Fibroblast of the conjunctiva (primary cell): ENCODE measurements around the gene ATP6V1D.
A peak's percentile ranks its signal among the peaks of the same experiment; 100 is the strongest.
"Not testable (repeated sequence)": the region's sequence is repeated elsewhere in the genome, so short reads cannot be mapped to it uniquely, and the experiment has no call there.

Experiments
- DNase-seq: peaks from one replicate; pipeline ENCODE4 v3.0.0-alpha.2; 2010; ENCODE audit warnings: low read depth

ATP6V1D gene

DNA sequence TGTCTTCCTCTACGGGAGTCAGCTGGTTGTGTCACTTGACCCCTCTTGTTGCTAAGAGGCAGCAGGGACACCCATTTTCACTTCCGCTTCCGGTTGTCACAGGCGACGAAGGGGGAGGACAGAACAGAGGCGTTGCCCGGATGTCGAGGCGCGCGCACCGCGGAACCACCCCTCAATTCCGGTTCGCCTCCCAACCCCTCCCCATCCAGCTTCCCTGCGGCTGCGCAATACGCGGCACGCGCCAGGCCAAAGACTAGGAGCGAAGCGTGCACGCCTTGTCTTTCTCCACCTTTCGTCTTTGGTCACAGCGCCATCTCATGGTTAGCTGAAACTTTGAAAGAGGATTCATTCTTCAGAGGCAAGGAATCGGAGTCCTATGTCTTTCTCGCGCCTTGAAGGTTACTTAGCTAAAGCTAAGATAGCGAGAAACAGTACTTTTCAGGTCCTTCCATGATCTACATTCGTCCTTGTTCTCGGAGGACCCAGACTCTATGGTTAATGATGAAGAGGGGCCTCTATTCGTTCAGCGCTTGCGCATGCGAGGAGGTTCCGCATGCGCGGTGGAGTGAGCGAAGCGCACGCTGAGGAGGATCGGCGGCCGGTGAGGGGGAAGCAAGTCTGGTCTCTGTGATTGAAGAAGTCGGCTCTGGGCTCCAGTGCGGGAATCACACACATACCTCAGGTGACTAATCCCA is at the start of gene ATP6V1D, which contains the start of gene EIF2S1:
Gene ATP6V1D, minus strand, starts transcription at position 30 of the 695 bp plus-strand sequence. CDS start 106 bp downstream, outside the sequence.
Gene EIF2S1, plus strand, starts transcription at position 554 of the 695 bp plus-strand sequence. CDS start 4,440 bp downstream, outside the sequence.
- DNase-seq, result peak; percentile 99

DNA sequence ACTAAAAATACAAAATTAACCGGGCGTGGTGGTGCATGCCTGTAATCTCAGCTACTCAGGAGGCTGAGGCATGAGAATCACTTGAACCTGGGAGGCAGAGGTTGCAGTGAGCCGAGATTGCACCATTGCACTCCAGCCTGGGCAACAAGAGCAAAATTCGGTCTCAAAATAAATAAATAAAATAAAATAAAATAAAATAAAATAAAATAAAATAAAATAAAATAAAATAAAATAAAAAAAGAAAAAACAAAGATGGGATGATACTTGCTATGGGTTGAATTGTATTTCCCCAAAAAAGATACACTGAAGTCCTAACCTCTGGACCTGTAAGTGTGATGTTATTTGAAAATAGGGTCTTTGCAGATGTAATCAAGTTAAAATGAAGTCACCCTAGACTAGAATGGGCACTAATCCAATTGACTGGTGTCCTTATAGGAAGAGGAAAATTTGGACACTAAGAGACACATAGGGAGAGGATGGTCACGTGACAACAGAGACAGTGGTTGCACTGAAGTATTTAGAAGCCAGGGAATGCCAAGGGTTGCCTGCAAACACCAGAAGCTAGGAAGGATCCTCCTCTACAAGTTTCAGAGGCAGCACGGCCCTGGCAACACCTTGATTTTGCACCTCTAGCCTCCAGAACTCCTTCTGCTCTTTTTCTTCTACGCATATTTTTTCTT is 48.7 kb upstream of the ATP6V1D start:
- not testable (repeated sequence) for DNase-seq

GRCh38 chr14:67405771-67406170 is 46.2 kb upstream of the ATP6V1D start:
- no peak for DNase-seq

DNA sequence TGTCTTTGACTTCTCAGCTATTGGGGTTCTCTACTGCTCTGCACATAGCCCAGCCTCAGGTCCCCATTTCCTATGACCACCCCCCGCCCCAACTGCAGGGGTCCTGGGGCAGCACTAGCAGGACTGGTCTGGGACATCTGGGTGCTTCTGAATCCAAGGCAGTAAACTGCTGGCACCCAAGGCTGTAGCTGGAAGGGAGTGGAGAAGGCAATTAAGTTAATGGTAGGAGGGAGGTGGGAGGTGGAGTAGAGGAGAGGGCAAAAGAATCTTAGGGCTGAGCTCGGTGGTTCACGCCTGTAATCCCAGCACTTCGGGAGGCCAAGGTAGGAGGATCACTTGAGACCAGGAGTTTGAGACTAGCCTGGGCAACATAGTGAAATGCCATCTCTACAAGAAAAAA is 40.8 kb upstream of the ATP6V1D start:
- DNase-seq, result no peak

GRCh38 chr14:67397536-67397935 is 37.9 kb upstream of the ATP6V1D start:
- DNase-seq, result no peak

DNA sequence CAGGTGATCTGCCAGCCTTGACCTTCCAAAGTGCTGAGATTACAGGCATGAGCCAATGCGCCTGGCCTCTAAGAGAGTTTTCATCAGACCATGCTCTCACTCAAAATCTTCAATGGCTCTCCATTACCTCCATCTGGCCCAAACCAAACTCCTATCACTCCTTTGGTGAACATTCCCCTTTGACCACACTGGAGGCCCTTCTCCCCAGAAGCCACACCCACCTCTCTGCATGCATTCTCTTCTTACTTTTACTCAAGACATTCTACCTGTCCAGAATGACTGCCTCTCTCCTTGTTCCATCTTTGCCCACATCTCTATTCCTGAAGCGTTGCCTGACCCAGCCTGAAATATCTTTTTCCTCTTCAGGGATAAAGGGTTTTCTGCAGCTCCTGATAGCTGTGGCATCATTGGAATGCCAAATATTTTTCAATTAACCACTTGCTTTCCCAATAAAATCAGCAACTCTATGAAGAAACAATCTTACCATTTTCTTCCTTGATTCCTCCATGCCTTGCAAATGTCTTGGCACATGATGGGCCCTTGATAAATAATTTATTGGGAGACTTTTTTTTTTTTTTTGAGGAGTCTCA is 36.9 kb upstream of the ATP6V1D start:
- DNase-seq, result no peak

DNA sequence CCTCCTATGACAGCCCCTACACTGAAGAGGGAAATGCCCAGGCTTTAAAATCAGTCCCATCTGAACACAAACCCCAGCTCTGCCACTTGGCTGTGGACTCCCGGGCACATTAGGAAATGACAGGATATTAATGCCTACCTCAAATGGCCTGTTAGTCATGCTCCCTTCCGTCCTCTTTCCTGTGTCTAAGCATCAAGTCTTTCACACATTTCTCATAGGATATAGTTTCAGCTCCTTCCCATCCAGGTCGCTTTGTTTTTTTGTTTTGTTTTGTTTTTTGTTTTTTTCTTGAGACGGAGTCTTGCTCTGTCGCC is 36.2 kb upstream of the ATP6V1D start:
- no peak for DNase-seq

- DNase-seq, result no peak
These were observed 35.7 kb upstream of the ATP6V1D start for GRCh38 chr14:67395086-67395875.

GRCh38 chr14:67393689-67394088 is 34.1 kb upstream of the ATP6V1D start:
- no peak for DNase-seq

DNA sequence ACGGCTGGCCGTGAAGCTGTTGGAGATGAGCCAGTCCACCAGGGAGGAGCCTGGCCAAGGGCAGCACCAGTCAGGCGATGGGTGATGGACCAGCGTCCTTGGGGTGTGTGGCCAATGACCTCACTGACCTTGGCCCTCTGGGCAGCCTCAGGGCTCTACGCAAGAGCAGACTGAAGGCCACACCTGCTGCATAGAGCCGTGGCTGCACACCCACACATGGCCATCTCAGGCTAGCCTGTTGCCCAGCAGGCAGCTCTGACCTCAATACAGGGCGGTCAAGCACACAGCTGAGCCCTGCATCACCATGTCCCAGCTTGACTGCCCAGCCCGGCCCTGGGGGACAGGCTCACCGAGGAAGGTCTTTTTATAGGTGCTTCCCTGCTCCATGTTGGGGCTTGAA is 33.2 kb upstream of the ATP6V1D start:
- DNase-seq, result no peak

DNA sequence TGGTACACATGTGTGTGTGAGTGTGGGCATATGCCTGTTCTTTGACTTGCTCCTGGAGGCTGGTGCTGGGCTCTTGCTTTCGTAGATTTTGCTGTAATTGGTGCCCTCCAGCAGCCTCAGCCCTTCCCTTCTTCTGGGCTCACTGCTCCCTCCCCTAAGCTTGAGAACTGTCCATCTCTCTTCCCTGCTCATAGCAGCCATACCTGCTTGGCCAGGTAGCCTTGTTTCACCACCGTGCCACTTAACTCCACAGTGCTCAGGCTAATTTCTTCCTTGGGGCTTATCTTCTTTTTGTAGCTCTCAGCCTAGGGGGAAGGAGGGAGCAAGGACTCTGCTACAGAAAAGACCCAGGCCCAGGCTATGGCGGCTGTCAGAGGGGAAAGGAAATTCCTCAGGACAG is 32.5 kb upstream of the ATP6V1D start:
- no peak for DNase-seq

DNA sequence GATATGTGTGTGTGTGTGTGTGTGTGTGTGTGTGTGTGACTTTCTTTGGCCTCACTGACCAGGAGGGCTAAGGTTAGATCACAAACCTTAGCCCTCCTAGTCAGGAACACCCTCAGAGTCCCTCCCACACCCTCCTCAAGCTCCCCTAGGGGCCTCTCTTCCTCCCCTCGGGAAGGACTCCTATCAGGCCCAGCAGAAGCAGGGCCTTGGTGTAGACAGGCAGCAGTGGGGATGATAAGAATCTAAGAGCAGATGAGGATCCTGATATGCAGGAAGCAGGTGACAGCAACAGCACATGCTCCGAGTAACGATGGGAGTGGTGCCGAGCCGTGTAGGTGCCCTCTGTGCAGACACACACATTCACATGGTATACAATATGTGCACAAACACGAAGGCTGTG is 31.7 kb upstream of the ATP6V1D start:
- DNase-seq, result no peak

- DNase-seq, result no peak
These were observed 30.4 kb upstream of the ATP6V1D start for GRCh38 chr14:67389811-67390534.

- DNase-seq, result no peak
These were observed 29.7 kb upstream of the ATP6V1D start for GRCh38 chr14:67389275-67389674.

- DNase-seq, result no peak
These were observed 27.6 kb upstream of the ATP6V1D start for GRCh38 chr14:67387195-67387594.

- DNase-seq, result no peak
These were observed 26.0 kb upstream of the ATP6V1D start for GRCh38 chr14:67385618-67386017.

- DNase-seq, result no peak
These were observed 25.5 kb upstream of the ATP6V1D start for GRCh38 chr14:67385120-67385519.

DNA sequence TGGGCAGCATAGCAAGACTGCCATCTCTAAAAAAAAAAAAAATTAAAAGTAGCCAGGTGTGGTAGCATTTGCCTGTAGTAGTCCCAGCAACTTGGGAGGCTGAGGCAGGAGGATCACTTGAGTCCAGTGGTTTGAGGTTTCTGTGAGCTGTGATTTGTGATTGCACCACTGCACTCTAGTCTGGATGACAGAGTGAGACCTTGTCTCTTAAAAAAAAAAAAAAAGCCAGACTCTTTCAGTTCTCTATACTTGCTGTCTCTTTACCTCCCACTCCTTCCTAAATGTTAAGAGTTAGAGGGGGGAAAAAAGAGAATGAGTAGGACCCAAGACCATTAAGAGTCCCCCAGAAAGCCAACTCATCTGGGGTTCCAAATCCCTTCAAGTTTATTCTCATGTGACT is 18.3 kb upstream of the ATP6V1D start:
- DNase-seq, result no peak

- DNase-seq, result no peak
These were observed 13.7 kb upstream of the ATP6V1D start for GRCh38 chr14:67373347-67373746.

- no peak for DNase-seq
These were observed 13.2 kb upstream of the ATP6V1D start for GRCh38 chr14:67372833-67373232.

DNA sequence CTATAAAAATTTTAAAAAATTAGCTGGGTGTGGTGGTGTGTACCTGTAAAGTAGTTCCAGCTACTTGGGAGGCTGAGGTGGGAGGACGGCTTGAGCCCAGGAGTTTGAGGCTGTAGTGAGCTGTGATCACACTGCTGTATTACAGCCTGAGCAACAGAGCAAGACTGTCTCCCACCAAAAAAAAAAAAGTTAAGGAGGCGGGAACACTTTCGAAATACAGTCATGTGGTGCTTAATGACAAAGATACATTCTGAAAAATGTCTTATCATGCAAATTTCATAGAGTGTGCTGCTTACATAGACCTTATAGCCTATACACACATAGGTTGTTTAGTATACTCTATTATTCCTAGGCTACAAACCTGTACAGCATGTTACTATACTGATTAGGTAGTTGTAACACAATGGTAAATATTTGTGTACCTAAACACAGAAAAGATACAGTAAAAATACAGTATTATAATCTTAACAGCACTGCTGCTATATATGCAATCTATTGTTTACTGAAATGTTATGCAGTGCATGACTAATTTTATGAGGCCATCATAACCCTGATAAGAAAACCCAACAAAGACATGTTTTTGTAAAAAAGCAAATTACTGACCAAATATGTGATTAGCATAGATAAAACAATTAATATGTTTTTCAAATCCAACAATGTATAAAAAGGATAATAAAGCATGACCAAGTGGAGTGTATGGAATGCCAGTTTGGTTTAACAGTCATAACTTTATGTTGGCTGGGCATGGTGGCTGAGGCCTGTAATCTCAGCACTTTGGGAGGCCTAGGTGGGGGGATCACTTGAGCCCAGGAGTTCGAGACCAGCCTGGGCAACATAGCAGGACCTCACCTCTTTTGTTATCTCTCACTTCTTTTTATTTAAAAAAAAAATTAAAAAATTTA is 11.9 kb upstream of the ATP6V1D start:
- no peak for DNase-seq
